Dermis microvascular lymphatic vessel endothelial cell (primary cell): ENCODE measurements around the gene CNN3. TPM values are rescaled to one million over a fixed set of nuclear protein-coding genes. Genes with fewer than 3 reads are reported as not detected.
A peak's percentile ranks its signal among the peaks of the same experiment; 100 is the strongest.

Source experiments
- DNase-seq, 2 donors: peaks; one replicate each; pipeline versions ENCODE4 v3.0.0 to v3.0.0-alpha.2; 2010; ENCODE audit warnings: low read depth in 2 of 2
- total RNA-seq: library from RNA; depleted of rRNA; stranded (reverse); fragments of >200 nt; gene quantifications from 2 replicates; pipeline ENCODE4 v1.2.1, GENCODE V29; 2014

Gene CNN3
- total RNA-seq, 1 donor from 2014 or later = 498 TPM

DNA sequence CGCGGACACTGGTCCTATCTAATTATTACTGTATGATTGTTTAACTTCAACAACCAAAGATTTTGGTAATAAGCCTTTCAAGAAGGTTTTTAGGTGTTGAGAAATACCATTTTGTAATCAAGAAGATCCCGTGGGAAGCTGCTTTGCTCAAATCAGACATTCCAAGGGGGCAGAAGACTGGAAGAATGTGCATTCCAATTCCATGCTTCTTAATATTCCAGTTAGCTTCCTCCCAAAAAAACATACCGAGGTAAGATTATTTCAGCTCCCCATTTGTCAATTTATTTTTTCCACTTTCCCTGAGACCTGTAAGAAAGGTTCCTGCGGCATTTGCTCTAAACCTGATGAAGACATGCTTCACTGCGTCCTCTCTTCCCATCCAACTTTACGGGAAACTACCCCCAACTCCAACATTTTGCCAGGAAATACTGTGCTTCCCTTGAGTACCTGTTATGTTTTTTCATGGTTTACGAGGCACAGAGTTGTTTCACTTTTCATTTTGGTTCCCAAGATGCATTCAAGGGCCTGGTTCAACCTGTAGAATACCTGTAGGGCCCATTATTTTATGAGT, 4.1 kb downstream of the CNN3 start:
- no peak for DNase-seq

DNA sequence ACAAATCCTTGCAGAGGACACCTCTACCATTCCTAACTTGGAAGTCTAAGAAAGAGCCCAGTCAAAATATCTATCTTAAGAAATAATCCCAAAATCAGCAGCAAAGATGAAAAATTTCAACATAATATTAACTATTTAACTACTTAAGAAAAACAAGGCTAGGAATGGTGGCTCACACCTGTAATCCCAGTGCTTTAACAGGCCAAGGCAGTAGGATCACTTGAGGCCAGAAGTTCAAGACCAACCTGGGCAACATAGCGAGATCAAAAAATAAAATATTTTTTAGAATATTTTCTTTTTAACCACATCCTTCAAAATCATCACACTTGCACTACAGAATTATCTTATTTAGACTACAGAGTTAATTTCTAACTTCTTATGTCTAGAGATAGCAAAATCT, 4.9 kb downstream of the CNN3 start:
- DNase-seq = no peak

DNA sequence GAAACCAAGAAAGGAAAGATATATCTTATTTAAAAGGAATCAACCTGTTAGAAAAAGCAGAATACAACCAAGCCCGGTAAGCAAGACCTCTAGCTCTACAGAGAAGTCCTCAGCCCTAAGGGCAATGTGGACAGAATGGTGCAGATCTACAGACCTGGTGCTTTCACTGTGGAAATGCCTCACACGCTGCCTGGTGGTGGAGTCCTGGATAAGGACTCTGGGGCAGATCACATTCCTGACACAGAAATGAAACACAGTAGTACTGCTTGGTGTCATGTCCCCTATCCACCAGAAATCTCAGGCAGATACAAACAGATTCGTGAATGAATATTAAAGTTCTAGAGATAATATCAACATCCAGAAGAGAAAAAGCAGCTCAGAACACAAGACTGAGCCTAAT, 6.8 kb downstream of the CNN3 start:
- peak in 1 of 2 donors; percentile 29 for DNase-seq

DNA sequence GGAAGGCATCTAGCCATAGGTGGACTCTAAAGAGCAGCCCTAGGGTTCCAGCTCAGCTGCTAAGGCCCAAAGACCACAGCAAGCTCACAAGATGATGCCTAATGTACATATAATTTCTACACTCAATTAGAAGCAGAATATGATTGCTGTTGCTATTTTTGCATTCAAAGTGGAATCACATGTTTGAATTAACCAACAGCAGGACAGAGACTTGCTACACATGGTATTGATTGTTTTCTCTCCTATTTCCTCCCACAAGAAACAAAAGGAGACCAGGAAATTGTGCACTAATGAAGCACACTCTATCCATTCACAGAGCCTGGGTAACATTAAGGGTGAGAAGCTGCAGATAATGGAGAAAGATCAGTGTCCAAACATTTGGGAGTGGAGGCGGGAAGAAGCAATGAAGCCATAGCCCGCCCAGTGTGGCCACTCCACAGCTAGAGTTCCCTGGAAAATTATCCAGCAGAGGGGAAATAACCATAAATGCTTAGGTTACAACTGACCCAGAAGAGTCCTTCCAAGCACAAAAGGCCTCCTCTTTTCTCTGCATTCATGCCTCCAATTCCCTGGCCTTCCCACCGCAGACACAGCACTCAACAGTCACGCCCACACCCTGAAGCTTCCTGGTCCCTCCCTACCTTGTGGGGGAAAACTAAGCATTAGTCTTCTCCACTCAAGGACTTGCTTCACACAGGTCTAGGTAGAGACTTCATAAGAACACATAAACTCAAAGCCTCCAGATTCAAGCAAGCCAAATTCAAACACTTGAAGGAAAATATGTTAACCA, 7.5 kb downstream of the CNN3 start:
- DNase-seq = no peak

DNA sequence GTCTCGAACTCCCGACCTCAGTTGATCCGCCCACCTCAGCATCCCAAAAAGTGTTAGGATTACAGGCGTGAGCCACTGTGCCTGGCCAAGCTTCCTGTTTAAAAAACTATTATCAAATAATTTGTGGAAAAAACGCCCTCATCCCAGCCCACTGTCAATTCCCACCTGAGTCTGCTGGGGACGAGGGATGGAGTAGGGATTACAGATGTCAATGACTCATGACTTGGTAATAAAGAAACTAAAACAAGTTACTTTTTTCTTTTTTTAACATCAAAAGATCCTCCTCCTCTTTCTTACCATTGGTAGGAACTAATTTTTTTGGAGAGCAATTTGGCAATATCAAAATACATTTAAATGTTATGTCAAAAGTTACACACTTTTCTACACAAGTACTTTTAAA, 9.7 kb downstream of the CNN3 start:
- no peak for DNase-seq

DNA sequence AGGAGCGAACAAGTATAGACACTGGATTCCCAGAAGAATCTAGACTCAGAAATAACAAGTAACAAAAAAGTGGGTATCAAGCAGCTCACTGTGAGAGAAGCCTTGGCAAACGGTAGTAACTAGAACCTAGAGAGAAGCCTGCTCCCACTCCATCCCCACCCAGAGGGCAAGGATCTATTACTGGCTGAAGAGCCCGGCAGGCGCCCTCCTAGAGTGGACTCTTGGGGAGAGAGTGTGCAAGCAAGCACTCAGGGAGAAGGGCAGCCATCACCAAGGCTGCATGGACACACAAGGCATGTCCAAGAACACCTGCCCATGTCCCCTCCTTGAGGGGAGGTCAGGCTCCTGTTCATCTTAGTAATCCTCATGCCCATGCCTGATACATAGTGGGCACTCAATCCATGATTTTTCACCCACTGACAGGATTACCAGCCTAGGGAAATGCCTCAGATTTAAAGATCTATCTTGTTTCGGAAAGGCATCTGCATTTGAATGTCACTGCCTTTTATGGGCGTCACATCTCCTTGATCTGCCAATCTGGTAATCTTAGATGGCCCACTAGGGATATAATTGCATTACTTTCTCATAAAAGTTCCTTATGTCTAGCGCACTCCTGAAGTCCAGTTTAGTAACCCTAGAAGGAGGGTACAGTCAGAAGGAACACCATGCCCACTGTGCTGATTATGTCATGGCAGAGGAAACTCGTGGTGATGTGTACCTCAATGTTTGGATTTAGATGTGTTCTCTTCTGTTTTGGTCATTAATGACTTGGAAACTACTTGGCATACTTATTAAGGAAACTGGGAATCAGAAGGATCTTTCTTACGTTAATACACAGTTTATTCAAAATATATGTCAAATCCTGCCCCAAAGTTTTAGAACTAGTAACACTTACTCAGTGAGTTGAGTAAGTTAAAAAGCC, 14.4 kb downstream of the CNN3 start:
- no peak for DNase-seq

DNA sequence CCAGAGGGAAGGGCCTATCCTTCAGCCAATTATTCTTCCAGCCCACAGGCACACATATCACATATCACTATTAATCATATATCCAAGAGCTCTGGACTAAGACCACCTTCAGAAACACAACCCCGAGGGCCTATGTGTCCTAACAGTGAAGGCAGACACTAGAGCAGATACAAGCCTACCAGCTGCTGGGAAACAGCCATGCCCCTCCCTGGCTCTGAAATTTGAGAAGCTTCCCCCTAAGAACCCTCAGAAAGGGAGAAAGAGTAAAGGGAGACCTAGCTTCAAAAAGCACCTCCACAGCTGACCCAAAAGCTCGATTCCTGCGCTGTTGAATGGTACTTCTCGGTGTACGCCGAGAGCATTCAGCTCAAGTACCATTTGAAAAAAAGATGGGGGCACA, 17.4 kb downstream of the CNN3 start:
- DNase-seq = no peak

DNA sequence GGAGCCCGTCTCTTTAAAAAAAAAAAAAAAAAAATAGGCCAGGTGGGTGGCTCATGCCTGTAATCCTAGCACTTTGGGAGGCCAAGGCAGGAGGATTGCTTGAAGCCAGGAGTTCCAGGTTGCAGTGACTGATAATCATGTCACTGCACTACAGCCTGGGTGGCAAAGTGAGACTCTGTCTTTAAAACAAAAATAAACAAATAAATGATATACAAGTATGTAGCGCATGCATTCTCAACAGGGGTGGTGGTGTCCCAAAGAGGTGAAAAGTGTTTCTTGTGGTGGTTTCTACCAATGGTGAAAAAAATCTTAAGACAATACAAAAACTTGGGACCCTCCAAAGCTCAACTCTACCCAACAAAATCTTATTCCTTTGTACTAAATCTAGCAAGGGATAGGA, 17.9 kb downstream of the CNN3 start:
- no peak for DNase-seq

DNA sequence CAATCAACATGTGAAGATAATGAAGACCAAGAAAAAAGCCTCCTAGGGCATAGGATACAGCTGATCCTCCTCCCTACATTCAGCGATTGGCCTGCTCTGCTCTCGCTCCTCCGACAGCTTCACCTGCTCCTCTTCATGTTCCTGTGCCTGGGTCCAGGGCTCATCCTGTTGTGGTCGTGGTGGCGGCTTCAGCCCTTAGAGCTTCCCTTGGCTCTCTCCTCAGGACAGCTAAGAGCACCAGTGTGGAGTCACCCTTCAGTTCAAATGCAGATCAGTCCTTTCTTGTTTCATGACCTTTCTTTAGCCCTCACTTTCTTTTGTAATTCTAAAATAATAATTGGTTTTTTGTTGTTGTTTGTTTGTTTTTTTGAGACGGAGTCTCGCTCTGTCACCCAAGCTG, 18.7 kb downstream of the CNN3 start:
- DNase-seq = no peak

DNA sequence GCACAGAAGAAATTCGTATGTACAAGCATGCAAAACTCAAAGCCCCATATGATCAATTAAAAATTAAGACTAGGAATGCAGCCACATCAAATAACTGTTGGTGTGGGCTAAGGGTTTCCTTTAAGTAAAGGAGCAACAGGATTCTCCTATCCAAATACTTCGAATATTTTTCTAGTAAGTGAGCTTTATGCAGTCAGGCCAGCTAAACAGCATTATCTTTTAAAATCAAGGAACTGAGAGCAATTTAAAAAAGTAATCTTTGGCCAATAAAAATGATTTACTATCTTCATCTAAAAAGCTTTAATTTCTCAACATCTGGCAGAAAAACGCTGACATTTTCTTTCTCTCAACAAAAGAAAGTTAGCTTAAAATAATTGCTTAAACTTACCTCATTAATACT, 19.8 kb downstream of the CNN3 start:
- DNase-seq = no peak

DNA sequence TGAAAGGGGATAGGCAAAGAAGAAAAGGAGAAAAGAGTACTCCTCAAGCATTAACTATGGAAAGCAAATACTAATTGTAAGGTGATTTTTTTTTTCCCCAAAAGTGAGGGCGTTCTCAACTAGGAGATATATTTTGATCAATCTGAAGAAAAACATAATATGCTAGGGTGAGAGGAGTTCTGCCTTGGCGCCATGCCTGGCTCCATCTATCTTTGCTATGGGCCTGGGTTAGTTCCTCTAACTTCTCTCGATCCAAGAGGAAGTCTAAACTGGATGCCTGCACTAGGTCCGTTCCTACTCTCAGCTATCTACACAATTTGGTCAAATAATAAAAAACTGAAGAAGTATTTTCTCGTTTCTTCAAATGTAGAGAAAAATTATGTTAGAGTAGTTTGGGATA, 20.5 kb downstream of the CNN3 start:
- DNase-seq = no peak

DNA sequence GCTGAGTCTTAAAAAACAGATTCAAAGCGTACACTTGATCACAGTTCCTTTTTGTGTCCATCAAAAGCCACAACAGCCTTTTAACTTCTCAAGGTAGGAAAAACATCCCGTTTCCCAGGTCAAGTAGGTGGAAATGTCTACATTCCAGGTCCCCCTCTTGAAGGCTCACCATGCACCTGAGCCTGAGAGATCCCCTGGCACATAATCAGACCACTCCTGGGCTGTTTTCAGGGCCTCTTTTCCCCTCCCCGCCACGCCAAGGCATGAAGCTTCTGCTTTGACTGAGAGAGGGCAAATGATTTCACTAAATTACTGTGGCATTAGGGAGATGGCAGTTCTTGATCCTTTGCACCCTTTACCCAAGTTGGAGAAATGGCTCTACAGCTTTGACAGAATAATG, 21.7 kb downstream of the CNN3 start:
- DNase-seq = no peak

DNA sequence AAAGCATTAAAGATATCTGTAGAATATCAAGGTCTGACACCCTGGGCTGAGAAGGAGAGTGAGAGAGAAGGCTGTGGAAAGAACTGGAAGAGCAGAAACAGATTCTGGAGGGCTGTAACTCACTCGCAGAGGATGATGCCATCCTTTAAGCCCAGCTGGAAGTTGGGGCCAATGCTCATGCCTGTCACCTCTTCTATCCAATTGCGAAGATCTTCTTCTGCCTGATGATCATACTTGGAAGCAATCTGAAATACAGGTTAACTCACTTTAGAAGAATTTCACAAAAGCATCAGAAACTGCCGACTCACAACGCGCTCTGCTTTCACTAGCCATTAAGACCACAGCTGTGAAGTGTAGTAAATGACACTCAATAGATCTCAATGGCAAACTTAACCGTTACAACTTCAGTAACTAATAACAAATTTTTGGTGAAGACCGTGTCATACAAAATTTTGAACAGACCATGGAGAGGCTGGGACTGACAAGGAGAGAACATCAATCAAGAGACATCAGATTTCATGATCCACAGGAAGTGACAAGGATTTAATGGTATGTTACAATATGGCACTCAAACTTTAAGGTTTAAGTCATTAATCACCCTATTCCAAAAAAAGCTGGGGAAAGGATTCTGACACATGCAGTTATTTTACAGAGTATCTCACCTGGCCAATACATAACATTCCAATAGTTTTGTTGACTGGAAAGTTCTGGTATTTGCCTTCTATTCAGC, 23.5 kb downstream of the CNN3 start:
- DNase-seq = no peak

DNA sequence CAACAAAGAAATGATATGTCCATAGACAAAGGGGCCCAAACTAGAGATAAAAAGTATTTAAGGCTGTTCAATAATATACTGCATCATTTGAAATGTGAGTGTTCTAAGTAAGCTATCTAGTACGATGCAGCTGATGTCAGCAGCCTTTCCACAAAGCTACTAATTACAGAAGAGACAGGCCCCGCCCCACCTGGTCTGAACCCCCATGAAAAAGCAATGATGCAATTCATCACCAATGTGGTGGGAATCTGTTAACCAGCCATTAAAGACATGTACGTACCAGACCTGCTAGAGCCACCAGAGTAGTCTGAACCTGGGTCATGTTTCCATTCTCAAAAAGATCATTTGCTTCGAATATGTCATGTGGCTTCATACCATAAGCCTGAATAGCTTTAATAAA, 25.1 kb downstream of the CNN3 start:
- DNase-seq = no peak

DNA sequence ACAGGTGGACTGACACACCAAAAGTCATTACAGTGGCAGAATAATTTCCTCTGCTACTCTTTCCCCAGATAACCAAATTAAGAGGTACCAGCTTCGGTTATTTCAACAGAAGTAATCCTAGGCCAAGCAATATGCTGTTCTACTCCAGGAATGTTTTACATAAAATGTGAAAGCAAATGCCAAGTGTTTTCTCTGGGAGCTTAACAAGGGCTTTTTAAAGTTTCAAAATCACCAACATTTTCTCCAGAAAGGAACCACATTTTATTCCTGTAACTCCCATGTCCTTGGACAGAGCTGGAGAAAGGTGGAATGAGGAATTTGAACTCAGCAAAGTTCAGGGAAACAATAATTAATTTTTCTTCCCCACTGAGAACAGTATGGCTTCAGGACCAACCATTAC, 27.2 kb downstream of the CNN3 start:
- DNase-seq = no peak

DNA sequence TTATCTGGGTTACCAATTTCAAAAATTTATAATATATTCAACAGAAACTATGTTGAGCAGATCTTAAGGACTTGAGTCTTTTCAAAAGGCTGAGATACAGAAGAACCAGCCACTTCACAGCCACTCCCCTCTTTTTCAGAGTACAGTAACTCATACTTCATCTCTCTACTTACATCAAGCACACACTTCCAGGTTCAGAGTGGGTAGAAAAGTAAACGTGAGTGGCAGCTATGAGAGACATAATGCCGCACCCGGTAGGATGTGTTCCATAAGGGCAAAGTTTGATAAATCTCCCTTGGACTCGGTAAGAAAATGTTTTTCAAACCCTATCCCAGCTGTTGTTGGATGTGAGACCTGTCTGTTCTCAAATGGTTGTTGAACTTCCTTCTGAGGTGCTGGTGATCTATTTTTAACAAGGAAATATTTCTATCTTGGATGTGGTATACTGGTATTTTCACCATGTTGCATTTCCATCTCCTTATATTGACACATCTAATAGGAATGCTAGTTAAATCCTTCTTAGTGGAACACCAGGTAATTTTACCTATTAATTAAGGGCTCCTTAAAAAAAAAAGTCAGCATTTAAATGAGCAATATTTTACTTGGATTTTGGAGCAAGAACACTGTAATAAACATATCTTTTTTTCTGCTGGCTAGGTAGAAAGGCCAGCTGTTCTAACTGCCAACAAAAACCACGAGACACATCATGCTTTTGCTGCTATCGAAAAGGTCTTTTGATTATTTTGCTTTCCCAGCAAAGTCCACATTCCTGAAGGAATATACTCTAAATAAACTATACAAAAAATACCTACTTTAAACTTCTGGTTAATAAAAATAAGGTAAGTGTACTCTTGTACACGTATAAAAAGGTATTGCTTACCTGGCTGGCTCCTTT, 28.2 kb downstream of the CNN3 start:
- no peak for DNase-seq

DNA sequence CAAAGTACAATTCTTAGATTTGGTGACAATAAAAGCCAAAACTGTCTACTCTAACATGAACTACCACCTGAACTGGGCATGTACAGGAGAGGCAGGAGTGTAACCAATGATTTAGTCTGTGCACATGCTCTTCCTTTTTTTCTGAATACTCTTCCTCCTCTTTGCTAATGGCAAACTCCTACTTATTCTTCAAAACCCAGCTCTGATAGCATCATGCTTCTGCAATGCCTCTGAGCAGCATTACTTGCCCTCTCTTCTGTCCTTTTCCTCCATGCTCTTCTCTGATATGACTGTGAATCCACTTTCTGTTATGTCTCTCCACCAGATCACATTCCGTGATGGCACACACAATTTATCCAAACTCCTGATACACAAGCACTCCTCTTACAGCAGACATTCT, 31.4 kb downstream of the CNN3 start:
- DNase-seq = no peak

DNA sequence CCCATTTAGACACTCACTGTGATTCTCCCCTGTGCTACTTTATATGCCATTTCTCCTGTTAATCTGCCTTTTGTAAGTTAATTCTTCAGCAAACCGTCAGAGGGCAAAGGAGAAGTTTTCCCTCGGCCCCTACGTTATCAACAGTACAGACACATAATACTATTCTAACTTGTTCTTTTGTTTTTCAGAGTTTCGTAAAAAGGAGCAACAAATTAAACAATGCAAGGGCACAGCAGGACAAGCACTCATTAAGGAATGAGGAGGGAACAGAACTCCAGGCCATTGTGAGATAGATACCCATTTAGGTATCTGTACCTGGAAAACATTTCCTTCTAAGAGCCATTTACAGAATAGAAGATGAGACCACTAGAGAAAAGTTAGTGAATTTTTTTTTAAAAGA, 32.3 kb downstream of the CNN3 start:
- no peak for DNase-seq

DNA sequence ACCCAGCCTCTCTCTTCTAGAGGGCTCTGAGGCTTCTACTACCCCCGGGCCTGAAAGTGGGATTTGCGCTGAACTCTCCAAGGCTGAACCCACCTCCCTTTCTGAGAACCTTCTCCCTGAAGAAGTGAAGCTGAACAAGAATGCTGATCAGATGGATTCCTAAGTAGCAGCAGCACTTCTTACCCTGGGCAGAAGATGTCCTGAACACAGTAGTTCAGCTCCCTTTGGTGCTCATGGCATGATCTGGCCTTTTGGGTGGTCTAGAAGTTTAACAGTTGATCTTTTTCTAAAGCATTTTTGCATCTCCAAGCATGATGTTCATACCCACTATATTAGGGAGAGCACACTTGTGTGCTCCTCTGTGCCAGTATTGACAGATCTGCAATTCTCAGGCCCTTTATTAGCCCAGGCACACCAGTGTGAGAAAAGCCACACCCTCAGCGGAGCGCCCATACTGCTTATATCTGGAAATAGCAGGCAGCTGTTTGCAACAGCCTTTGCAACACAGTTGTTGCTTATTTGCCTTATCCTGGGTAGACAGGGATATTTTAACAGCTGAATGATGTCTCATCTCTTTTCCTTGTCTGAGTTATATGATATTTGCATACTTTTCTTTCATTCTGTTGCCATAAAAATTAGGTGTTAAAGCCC, 34.2 kb downstream of the CNN3 start:
- no peak for DNase-seq

DNA sequence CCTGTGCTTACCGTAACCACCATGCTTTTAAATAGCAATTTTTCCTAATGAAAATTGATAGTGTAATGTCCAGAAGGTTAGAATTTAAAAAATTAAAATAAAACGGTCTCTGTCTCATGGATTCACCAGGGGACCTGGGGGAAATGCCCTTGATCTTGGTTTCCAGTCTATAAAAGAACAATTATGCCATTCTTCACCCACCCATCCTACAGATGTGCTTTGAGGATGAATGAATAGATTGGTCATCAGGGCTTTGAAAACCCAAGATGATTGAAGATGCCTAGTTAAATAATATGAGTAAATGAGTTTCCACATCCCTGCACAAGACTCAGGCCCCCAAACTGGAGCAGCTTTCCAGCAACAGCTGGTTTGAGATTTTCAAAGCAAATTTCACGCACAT, 38.7 kb downstream of the CNN3 start:
- DNase-seq = no peak
